Lower leg skin (tissue), 3 donors: ENCODE measurements around the gene SECISBP2L.

Experiments used
- CTCF ChIP-seq, 3 donors: fragments of 450-650 bp; IDR thresholded peaks; one replicate each; pipeline ENCODE4 v1.5.1; 2016; ENCODE audit warnings: antibody characterized with exemption in 3 of 3, mild to moderate bottlenecking in 3 of 3, moderate library complexity in 2 of 3
- POLR2A ChIP-seq, 2 donors: fragments of 450-650 bp; IDR thresholded peaks; one replicate each; pipeline ENCODE4 v1.6.1; 2016 to 2017; ENCODE audit warnings: antibody characterized with exemption in 2 of 2, mild to moderate bottlenecking in 1 of 2, moderate library complexity in 1 of 2

DNA sequence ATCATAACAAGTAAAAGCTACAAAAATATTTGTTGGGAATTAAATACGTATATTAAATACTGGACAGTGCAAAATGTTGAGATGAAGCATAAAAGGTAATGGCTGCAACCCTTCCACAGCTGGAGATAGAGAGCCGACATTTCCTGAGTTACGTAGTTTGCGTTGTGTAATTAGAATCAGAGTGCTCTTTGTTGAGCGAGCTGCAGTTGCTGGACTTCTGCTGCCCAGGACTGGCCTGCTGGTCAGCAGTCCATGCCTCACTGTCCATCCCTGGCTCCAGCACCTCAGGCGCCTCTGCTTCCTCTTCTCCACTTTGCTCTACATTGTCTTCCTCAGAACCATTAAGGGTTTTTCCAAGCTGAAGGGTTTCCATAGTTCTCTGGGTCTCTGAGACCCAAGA is 54.1 kb downstream of the SECISBP2L start:
- TF ChIP-seq CTCF (IDR thresholded peaks at IDR 0.05) = no peak
- no peak for TF ChIP-seq POLR2A (IDR thresholded peaks at IDR 0.05)
